HFFc6 (cell line): ENCODE measurements around the gene RAB26. TPM values are rescaled to one million over a fixed set of nuclear protein-coding genes. Genes with fewer than 3 reads are reported as not detected.

Experiments
- DNase-seq: peaks from one replicate; pipeline ENCODE4 v3.0.0-alpha.2; 2018
- H3K27ac Mint-ChIP-seq: 2 replicates; pipeline ENCODE4 v1.8.0; 2020; ENCODE audit warnings: mild to moderate bottlenecking, mixed read lengths
- H3K27me3 Mint-ChIP-seq: 2 replicates; pipeline ENCODE4 v1.8.0; 2021; ENCODE audit warnings: mild to moderate bottlenecking, moderate library complexity, mixed read lengths; ENCODE audit not compliant: insufficient read depth
- H3K36me3 Mint-ChIP-seq: 2 replicates; pipeline ENCODE4 v1.8.0; 2021; ENCODE audit warnings: low read depth, mixed read lengths
- H3K4me1 Mint-ChIP-seq: 2 replicates; pipeline ENCODE4 v1.8.0; 2020; ENCODE audit warnings: low read depth, mixed read lengths
- H3K4me3 Mint-ChIP-seq: 2 replicates; pipeline ENCODE4 v1.8.0; 2020; ENCODE audit warnings: mild to moderate bottlenecking, moderate library complexity, mixed read lengths
- H3K9me3 Mint-ChIP-seq: 2 replicates; pipeline ENCODE4 v1.8.0; 2020; ENCODE audit warnings: mild to moderate bottlenecking, mixed read lengths
- total RNA-seq, 6 experiments: library from RNA; stranded (reverse); fragmentation: NEBNext Ultra II Directional; extraction: Animal tissue kit (Norgen Biotek cat#: 25700); gene quantifications; 2 replicates in 1 of 6; 3 replicates in 5 of 6; pipeline ENCODE4 v1.2.3, GENCODE V29; 2021
- TF ChIP-seq, protein P1 (sequence below): fragments of 200-600 bp; sonication (generic); IDR thresholded peaks from 2 replicates; pipeline ENCODE4 v1.5.0; 2021; ENCODE audit warnings: antibody characterized with exemption, mild to moderate bottlenecking

RAB26 gene
- total RNA-seq, 6 experiments from 2014 or later, result 0.31 to 1.2 (median 0.65) TPM

DNA sequence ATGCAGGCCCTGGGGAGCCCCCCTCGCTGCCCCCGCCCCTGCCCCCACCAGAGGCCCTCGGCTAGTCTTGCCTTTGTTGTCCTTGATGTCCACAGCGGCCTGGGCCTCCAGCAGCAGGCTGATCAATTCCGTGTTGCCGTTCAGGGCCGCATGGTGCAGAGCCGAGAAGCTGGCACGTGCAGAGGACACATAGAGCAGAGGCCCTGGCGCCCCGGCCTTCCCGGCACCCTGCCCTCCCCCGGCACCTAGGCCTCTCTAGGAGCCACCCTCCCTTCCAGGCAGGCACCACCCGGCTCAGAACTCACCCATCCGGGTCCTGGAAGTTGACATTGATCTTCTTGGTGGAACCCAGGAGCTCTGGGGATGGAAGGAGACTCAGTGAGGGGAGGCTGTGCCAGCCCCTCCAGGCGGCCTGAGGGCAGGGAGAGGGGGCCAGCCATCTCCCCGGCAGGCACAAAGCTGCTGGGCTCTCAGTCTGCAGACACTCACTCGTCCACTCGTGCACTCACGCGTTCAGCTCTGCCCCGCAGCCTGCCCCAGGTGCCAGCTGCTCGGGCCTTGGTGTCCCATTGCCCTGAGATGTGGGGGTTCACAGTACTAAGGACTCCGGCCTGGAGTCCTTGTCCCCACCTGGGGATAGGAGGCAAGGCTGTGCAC is 41.7 kb downstream of the RAB26 start:
- no peaks in the 10 kb centered on the region for H3K36me3 Mint-ChIP-seq
- H3K4me1 Mint-ChIP-seq, result no peaks in the 10 kb centered on the region; the same call in 1 of the 2 replicates
- TF ChIP-seq, protein P1, sequence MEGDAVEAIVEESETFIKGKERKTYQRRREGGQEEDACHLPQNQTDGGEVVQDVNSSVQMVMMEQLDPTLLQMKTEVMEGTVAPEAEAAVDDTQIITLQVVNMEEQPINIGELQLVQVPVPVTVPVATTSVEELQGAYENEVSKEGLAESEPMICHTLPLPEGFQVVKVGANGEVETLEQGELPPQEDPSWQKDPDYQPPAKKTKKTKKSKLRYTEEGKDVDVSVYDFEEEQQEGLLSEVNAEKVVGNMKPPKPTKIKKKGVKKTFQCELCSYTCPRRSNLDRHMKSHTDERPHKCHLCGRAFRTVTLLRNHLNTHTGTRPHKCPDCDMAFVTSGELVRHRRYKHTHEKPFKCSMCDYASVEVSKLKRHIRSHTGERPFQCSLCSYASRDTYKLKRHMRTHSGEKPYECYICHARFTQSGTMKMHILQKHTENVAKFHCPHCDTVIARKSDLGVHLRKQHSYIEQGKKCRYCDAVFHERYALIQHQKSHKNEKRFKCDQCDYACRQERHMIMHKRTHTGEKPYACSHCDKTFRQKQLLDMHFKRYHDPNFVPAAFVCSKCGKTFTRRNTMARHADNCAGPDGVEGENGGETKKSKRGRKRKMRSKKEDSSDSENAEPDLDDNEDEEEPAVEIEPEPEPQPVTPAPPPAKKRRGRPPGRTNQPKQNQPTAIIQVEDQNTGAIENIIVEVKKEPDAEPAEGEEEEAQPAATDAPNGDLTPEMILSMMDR, result no peak
- DNase-seq, result no peak
- H3K27ac Mint-ChIP-seq, result no peak overlapping the region
- no peak overlapping the region for H3K4me3 Mint-ChIP-seq
- no peaks in the 10 kb centered on the region for H3K9me3 Mint-ChIP-seq
- peaks cover 6% of the 10 kb centered on the region; the same call in 1 of the 2 replicates for H3K27me3 Mint-ChIP-seq

DNA sequence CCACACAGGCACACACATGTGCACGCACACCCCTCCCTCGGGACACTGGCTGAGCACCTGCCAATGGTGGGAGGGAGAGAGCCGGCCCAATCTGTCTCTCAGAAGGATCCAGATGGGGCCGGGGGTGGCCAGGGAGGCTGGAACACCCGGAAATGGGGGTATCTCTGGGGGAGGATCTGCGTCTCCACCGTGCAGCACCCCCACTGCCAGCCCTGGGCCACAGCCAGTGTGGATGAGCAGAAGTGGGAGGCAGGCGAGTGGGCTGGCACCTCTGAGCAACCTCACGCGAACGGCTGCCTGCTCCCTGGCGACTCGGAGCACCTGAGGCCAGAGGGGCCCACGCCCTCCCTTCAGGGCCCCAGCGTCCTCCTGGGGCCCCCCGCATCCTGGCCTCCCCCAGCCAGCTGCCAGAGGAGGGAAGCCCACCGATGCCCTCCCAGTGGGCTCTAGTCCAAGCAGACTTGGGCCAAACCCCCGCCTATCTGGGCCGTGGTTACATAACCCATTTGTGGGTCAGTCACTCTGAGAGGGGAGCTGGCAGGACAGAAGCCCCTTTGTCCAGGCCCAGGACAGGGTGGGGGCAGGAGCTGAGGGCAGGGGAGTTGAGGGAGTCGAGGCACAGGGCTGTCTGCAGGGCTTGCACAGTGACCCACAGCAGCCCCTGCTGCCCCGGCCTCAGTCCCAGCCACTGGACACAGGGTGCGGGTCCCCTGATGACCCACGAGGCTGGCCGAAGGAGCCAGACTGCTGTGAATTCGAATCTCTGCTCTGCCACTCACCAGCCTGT is 42.4 kb downstream of the RAB26 start:
- Mint-ChIP-seq H3K27ac (no peak overlapping the region), H3K4me3 (no peak overlapping the region), H3K36me3 (no peaks in the 10 kb centered on the region), H3K4me1 (no peaks in the 10 kb centered on the region; the same call in 1 of the 2 replicates), H3K27me3 (peaks cover 9% of the 10 kb centered on the region; the same call in 1 of the 2 replicates), H3K9me3 (no peaks in the 10 kb centered on the region)
- TF ChIP-seq, protein P1, result no peak
- DNase-seq, result no peak

DNA sequence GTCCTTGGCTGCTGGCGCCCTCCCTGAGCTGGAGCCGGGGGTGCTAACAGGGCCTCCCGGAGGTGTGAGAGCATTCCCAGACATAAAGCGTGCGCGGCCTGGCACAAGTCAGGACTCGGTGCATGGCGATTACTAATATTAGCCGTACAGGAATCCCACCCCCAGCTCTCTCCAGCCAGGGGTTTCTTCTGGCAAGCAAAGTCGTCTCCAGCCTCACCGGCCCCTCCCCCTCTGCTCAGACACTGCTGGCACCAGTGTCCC is 43.0 kb downstream of the RAB26 start:
- H3K9me3 Mint-ChIP-seq, result no peaks in the 10 kb centered on the region
- TF ChIP-seq, protein P1, result no peak
- H3K27me3 Mint-ChIP-seq, result peaks cover 5% of the 10 kb centered on the region; the same call in 1 of the 2 replicates
- no peaks in the 10 kb centered on the region for H3K36me3 Mint-ChIP-seq
- H3K4me3 Mint-ChIP-seq, result no peak overlapping the region
- no peaks in the 10 kb centered on the region; the same call in 1 of the 2 replicates for H3K4me1 Mint-ChIP-seq
- no peak overlapping the region for H3K27ac Mint-ChIP-seq
- no peak for DNase-seq

DNA sequence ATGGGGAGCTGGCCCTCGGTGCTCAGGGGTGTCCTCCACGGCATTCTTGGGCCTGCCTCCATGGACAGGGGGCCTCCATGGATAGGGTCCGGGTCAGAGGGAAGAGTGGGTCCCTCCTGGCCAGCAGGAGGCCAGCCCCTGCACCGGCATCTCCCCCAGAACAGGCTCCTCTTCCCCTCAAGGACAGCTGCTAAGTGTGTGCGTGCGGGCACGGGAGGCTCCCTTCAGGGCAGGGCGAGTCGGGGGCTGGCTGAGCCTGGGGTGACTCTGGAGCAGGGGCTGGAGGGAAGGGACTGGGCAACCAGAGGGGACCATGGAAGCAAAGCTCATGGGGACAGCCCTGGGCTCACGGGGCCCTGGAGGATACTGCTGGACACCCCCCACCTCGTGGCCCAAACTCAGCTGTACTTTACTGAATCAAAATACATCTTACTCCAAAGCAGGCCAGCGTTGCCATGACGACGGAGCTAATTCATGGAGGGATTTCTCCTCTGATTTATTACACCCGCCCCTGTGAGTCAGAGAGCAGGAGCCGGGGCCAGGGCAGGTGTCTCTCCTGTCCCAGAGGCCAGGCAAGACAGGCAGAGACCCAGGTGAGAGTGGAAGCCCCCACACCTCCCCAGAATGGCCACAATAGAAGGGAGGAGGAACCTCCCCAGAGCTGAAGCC is 45.9 kb downstream of the RAB26 start:
- Mint-ChIP-seq H3K36me3 (no peaks in the 10 kb centered on the region), H3K27ac (no peak overlapping the region), H3K4me1 (no peaks in the 10 kb centered on the region; the same call in 1 of the 2 replicates), H3K9me3 (no peaks in the 10 kb centered on the region), H3K27me3 (peaks cover 14% of the 10 kb centered on the region), H3K4me3 (no peak overlapping the region)
- TF ChIP-seq, protein P1, result no peak
- DNase-seq, result peak; percentile 54

DNA sequence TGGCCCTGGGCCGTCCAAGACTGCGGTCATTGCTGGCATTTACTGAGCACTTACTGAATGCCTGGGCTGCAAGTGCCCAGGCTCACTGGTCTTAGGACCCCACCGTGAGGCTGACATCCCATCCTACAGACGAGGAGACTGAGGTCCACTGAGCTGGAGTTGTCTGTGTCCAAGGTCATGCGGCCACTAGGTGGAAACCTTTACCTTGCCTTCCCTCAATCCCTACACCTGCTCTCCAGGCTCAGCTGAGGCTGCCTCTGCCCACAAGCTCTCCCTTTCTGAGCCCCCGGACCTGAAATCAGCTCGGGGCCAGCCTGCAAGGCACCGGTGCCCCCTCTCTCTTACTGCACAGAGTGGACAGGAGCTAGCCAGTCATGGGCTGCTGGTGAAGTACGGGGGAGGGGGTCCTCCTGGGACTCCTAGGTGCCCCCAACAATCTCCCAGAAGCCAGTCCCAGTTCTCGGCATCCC is 46.5 kb downstream of the RAB26 start:
- peaks cover 14% of the 10 kb centered on the region for H3K27me3 Mint-ChIP-seq
- no peaks in the 10 kb centered on the region for H3K36me3 Mint-ChIP-seq
- TF ChIP-seq, protein P1, result peak; percentile 70
- H3K4me1 Mint-ChIP-seq, result no peaks in the 10 kb centered on the region; the same call in 1 of the 2 replicates
- no peak overlapping the region for H3K4me3 Mint-ChIP-seq
- DNase-seq, result peak; percentile 20
- H3K9me3 Mint-ChIP-seq, result no peaks in the 10 kb centered on the region
- H3K27ac Mint-ChIP-seq, result no peak overlapping the region
